H1 (cell line): ENCODE results near the gene SLC25A24. TPM values are rescaled to one million over a fixed set of nuclear protein-coding genes. Genes with fewer than 3 reads are reported as not detected.

Experiments used
- CHD2 ChIP-seq: IDR thresholded peaks from 2 replicates; pipeline ENCODE4 v1.6.1; 2012; ENCODE audit warnings: low read length, improper control_type of control experiment
- JUN ChIP-seq: IDR thresholded peaks from 2 replicates; pipeline ENCODE4 v1.6.1; 2011; ENCODE audit warnings: low read depth, mild to moderate bottlenecking, improper control_type of control experiment, low read length
- RNF2 ChIP-seq: fragments of 200-900, 300-1000 bp; sonication (generic); IDR thresholded peaks from 2 replicates; pipeline ENCODE4 v1.7.1; 2016; ENCODE audit warnings: borderline replicate concordance, low read depth, mild to moderate bottlenecking, antibody characterized with exemption, low read length; ENCODE audit not compliant: poor library complexity, severe bottlenecking; ENCODE audit errors: missing control alignments
- SIX5 ChIP-seq: IDR thresholded peaks from 2 replicates; pipeline ENCODE4 v1.6.1; 2011; ENCODE audit warnings: mild to moderate bottlenecking, low read depth, low read length
- TCF12 ChIP-seq: IDR thresholded peaks from 2 replicates; pipeline ENCODE4 v1.6.1; 2011; ENCODE audit warnings: low read depth, mild to moderate bottlenecking, low read length
- polyA plus RNA-seq, 7 experiments: library from polyadenylated mRNA; depleted of rRNA in 3 of 7; stranded (reverse) in 5 of 7; unstranded in 2 of 7; fragments of >200 nt in 5 of 7; fragments of 200-250 nt in 2 of 7; gene quantifications; 1 replicate in 5 of 7; 2 replicates in 1 of 7; 4 replicates in 1 of 7; pipeline versions ENCODE4 v1.2.1 to v1.2.3, GENCODE V29; 2011 to 2013; ENCODE audit warnings: missing spikeins in 2 of 7, mixed read lengths in 2 of 7
- total RNA-seq: library from RNA; stranded (reverse); fragmentation: NEBNext Ultra II Directional; extraction: Animal tissue kit (Norgen Biotek cat#: 25700); gene quantifications from 2 replicates; pipeline ENCODE4 v1.2.1, GENCODE V29; 2021
- TF ChIP-seq, protein P1 (sequence below): fragments of 300-600 bp; sonication (generic); IDR thresholded peaks from 2 replicates; pipeline ENCODE4 v1.7.1; 2012; ENCODE audit warnings: low read length, moderate library complexity, mild to moderate bottlenecking, inconsistent platforms; ENCODE audit not compliant: insufficient replicate concordance

SLC25A24 gene
- total and polyA plus RNA-seq, 2 of the 8 experiments (the other 6 are each of a cell fraction or from before 2014, with no cell fraction given): 13.6 to 40.6 TPM

DNA sequence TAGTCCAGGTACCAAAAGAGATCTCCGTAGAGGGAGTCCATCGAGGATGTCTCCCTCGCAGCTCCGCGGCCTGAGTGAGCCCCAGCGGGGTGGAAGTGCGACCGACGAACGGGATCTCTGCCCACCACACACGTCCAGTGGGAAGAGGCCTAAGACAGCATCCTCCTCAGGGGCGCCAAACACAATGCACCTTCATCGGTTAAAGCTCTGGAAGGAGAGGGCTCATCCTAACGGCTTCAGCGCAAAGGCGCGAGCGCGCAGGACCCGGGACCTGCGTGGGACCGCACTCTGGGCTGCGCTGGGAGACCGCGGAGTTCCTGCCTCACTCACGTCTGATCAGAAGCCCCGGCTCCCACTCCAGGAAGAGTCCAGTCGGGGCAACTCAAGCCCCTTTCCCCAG is 7.6 kb downstream of the SLC25A24 start (continued):
- TF ChIP-seq, protein P1, sequence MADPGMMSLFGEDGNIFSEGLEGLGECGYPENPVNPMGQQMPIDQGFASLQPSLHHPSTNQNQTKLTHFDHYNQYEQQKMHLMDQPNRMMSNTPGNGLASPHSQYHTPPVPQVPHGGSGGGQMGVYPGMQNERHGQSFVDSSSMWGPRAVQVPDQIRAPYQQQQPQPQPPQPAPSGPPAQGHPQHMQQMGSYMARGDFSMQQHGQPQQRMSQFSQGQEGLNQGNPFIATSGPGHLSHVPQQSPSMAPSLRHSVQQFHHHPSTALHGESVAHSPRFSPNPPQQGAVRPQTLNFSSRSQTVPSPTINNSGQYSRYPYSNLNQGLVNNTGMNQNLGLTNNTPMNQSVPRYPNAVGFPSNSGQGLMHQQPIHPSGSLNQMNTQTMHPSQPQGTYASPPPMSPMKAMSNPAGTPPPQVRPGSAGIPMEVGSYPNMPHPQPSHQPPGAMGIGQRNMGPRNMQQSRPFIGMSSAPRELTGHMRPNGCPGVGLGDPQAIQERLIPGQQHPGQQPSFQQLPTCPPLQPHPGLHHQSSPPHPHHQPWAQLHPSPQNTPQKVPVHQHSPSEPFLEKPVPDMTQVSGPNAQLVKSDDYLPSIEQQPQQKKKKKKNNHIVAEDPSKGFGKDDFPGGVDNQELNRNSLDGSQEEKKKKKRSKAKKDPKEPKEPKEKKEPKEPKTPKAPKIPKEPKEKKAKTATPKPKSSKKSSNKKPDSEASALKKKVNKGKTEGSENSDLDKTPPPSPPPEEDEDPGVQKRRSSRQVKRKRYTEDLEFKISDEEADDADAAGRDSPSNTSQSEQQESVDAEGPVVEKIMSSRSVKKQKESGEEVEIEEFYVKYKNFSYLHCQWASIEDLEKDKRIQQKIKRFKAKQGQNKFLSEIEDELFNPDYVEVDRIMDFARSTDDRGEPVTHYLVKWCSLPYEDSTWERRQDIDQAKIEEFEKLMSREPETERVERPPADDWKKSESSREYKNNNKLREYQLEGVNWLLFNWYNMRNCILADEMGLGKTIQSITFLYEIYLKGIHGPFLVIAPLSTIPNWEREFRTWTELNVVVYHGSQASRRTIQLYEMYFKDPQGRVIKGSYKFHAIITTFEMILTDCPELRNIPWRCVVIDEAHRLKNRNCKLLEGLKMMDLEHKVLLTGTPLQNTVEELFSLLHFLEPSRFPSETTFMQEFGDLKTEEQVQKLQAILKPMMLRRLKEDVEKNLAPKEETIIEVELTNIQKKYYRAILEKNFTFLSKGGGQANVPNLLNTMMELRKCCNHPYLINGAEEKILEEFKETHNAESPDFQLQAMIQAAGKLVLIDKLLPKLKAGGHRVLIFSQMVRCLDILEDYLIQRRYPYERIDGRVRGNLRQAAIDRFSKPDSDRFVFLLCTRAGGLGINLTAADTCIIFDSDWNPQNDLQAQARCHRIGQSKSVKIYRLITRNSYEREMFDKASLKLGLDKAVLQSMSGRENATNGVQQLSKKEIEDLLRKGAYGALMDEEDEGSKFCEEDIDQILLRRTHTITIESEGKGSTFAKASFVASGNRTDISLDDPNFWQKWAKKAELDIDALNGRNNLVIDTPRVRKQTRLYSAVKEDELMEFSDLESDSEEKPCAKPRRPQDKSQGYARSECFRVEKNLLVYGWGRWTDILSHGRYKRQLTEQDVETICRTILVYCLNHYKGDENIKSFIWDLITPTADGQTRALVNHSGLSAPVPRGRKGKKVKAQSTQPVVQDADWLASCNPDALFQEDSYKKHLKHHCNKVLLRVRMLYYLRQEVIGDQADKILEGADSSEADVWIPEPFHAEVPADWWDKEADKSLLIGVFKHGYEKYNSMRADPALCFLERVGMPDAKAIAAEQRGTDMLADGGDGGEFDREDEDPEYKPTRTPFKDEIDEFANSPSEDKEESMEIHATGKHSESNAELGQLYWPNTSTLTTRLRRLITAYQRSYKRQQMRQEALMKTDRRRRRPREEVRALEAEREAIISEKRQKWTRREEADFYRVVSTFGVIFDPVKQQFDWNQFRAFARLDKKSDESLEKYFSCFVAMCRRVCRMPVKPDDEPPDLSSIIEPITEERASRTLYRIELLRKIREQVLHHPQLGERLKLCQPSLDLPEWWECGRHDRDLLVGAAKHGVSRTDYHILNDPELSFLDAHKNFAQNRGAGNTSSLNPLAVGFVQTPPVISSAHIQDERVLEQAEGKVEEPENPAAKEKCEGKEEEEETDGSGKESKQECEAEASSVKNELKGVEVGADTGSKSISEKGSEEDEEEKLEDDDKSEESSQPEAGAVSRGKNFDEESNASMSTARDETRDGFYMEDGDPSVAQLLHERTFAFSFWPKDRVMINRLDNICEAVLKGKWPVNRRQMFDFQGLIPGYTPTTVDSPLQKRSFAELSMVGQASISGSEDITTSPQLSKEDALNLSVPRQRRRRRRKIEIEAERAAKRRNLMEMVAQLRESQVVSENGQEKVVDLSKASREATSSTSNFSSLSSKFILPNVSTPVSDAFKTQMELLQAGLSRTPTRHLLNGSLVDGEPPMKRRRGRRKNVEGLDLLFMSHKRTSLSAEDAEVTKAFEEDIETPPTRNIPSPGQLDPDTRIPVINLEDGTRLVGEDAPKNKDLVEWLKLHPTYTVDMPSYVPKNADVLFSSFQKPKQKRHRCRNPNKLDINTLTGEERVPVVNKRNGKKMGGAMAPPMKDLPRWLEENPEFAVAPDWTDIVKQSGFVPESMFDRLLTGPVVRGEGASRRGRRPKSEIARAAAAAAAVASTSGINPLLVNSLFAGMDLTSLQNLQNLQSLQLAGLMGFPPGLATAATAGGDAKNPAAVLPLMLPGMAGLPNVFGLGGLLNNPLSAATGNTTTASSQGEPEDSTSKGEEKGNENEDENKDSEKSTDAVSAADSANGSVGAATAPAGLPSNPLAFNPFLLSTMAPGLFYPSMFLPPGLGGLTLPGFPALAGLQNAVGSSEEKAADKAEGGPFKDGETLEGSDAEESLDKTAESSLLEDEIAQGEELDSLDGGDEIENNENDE: no peak
- TF ChIP-seq JUN (no peak), RNF2 (no peak), CHD2 (no peak), SIX5 (no peak), TCF12 (no peak)
